ENCODE results near the gene MICU1. TPM values are rescaled to one million over a fixed set of nuclear protein-coding genes. Genes with fewer than 3 reads are reported as not detected.
"Not testable (repeated sequence)": the region's sequence is repeated elsewhere in the genome, so short reads cannot be mapped to it uniquely, and the experiment has no call there.

Gene MICU1
- total and polyA plus RNA-seq, 9 donors, result 29.9 to 117 (median 44.5) TPM

DNA sequence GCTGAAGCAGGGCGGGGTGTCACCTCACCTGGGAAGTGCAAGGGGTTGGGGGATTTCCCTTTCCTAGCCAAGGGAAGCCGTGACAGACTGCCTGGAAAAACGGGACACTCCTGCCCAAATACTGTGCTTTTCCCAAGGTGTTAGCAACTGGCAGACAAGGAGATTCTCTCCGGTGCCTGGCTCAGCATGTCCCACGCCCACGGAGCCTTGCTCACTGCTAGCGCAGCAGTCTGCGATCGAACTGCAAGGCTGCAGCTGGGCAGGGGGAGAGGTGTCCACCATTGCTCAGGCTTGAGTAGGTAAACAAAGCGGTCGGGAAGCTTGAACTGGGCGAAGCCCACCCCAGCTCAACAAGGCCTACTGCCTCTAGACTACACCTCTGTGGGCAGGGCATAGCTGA is 190.3 kb downstream of the MICU1 start:
- Histone ChIP-seq H3K27me3 (no peaks in the 10 kb centered on the region), H3K4me1 (ENCODE audit: insufficient read depth) (no peaks in the 10 kb centered on the region), H3K36me3 (no peaks in the 10 kb centered on the region), H3K27ac (no peak overlapping the region), H3K9me3 (no peaks in the 10 kb centered on the region), H3K4me3 (no peak overlapping the region)
- WGBS, 3 donors, result 87 to 95% (median 92%) methylated on average over 12 of the region's 12 CpGs
- DNase-seq, result no peak
- intact Hi-C loops (cut with DNase I), result no loop called here
- TF ChIP-seq, protein P1, sequence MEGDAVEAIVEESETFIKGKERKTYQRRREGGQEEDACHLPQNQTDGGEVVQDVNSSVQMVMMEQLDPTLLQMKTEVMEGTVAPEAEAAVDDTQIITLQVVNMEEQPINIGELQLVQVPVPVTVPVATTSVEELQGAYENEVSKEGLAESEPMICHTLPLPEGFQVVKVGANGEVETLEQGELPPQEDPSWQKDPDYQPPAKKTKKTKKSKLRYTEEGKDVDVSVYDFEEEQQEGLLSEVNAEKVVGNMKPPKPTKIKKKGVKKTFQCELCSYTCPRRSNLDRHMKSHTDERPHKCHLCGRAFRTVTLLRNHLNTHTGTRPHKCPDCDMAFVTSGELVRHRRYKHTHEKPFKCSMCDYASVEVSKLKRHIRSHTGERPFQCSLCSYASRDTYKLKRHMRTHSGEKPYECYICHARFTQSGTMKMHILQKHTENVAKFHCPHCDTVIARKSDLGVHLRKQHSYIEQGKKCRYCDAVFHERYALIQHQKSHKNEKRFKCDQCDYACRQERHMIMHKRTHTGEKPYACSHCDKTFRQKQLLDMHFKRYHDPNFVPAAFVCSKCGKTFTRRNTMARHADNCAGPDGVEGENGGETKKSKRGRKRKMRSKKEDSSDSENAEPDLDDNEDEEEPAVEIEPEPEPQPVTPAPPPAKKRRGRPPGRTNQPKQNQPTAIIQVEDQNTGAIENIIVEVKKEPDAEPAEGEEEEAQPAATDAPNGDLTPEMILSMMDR (IDR thresholded peaks at IDR 0.05), result no peak
- TF ChIP-seq EP300 (IDR thresholded peaks at IDR 0.05) (no peak), POLR2A (IDR thresholded peaks at IDR 0.05) (no peak)

DNA sequence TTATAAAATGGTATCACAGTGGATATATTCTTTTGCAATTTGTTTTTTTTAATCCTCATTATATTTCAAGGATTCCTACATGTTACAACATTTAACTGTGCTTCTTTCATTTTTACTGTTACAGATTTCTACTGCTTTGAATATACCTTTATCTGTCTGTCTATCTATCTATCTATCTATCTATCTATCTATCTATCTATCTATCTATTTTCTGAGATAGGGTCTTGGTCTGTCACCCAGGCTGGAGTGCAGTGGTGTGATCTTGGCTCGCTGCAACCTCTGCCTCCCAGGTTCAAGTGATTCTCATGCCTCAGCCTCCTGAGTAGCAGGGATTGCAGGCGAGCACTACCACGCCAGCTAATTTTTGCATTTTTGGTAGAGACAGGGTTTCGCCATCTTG is 194.9 kb downstream of the MICU1 start:
- H3K27me3 ChIP-seq; DNase-seq; H3K4me1 ChIP-seq (ENCODE audit: insufficient read depth); intact Hi-C loops (cut with DNase I); H3K36me3 ChIP-seq; H3K27ac ChIP-seq; H3K9me3 ChIP-seq; H3K4me3 ChIP-seq: not testable (repeated sequence)
- WGBS, 3 donors, result 98 to 99% (median 98%) methylated on average over 4 of the region's 4 CpGs

DNA sequence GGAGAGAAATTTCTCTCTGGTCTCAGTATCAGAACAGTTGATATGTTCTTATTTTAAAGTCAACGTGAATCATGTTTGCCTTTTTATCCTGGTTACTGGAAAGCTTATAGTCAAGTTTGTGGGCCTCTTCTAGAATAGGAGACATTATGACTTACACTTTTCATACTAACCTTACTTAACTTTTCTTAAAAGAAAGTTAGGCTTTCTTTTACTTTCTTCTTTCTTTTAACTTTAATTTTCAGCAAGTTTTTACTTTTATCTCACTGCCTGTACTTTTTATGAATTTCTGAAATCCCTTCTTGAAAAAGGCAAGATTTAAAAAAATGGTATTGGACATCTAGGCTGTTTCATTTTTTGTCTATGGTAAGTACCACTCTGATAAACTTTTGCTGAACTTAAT is 195.9 kb downstream of the MICU1 start:
- intact Hi-C loops (cut with DNase I), result no loop called here
- Histone ChIP-seq H3K4me3 (no peak overlapping the region), H3K4me1 (ENCODE audit: insufficient read depth) (peaks cover 8% of the 10 kb centered on the region), H3K9me3 (no peaks in the 10 kb centered on the region), H3K36me3 (no peaks in the 10 kb centered on the region), H3K27ac (no peak overlapping the region), H3K27me3 (no peaks in the 10 kb centered on the region)
- 51 to 54% (median 52%) methylated on average over 1 of the region's 1 CpG for WGBS, 3 donors
- DNase-seq, result no peak
- TF ChIP-seq EP300 (IDR thresholded peaks at IDR 0.05) (no peak), POLR2A (IDR thresholded peaks at IDR 0.05) (no peak)
- TF ChIP-seq, protein P1 (IDR thresholded peaks at IDR 0.05), result no peak

DNA sequence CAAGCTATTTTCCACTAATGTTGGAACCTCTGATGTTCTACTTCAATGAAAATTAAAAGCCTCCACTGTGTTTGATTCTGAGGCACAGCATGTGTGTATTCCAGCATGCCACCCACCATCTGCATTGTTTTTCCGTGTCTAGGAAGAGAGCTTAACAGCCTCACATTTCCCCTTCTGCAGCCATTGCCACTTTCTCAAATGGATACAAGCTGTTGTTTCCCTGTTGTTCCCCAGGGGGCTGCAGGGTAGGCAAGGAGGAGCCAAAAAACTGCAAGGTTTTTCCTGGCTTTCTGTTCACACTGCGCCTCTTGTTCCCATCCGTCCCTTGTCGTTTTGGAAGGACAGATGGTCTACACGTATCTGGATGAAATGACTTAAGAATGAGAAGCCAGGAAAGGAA is 198.9 kb downstream of the MICU1 start:
- WGBS, 3 donors, result 60 to 74% (median 68%) methylated on average over 5 of the region's 5 CpGs
- Histone ChIP-seq H3K9me3 (no peaks in the 10 kb centered on the region), H3K4me1 (ENCODE audit: insufficient read depth) (peaks cover 8% of the 10 kb centered on the region), H3K27ac (no peak overlapping the region), H3K4me3 (no peak overlapping the region), H3K27me3 (no peaks in the 10 kb centered on the region), H3K36me3 (no peaks in the 10 kb centered on the region)
- no peak for DNase-seq
- TF ChIP-seq EP300 (IDR thresholded peaks at IDR 0.05) (no peak), POLR2A (IDR thresholded peaks at IDR 0.05) (no peak)
- TF ChIP-seq, protein P1 (IDR thresholded peaks at IDR 0.05), result no peak
- intact Hi-C loops (cut with DNase I), result no loop called here

DNA sequence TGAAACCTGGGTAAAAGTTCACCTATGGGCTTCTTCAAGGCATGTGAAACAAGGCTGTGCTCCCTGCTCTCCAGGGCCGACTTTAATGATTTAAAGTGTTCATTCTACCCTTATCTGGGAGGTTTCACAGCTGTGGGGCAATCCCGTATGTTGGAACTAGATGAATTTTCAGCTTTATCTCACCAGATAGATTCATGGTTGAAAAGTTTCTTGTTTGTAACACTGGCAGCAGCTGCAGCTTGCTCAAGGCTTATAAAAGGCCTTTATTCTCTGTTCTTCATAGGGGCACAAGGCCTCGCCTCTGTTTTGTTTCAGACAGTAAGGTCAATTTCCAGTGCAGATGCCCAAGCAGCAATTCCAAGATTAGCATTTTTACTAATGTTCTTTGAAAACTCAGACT is 200.7 kb downstream of the MICU1 start:
- H3K9me3 ChIP-seq, result no peaks in the 10 kb centered on the region
- H3K4me1 ChIP-seq (ENCODE audit: insufficient read depth), result peaks cover 8% of the 10 kb centered on the region
- WGBS, 3 donors, result 13 to 31% (median 17%) methylated on average over 3 of the region's 3 CpGs
- no peak for DNase-seq
- H3K36me3 ChIP-seq, result no peaks in the 10 kb centered on the region
- H3K27ac ChIP-seq, result no peak overlapping the region
- H3K4me3 ChIP-seq, result no peak overlapping the region
- no peaks in the 10 kb centered on the region for H3K27me3 ChIP-seq
- TF ChIP-seq EP300 (IDR thresholded peaks at IDR 0.05) (no peak), POLR2A (IDR thresholded peaks at IDR 0.05) (no peak)
- TF ChIP-seq, protein P1 (IDR thresholded peaks at IDR 0.05), result no peak
- intact Hi-C loops (cut with DNase I), result no loop called here

All from ovary (tissue), 9 donors.